NB4 (cell line): ENCODE measurements around the gene RTKN2.
"Not testable (repeated sequence)": the region's sequence is repeated elsewhere in the genome, so short reads cannot be mapped to it uniquely, and the experiment has no call there.

Experiments used
- CTCF ChIP-seq: IDR thresholded peaks from one replicate; pipeline ENCODE4 v1.5.1; 2012; ENCODE audit warnings: low read depth, low read length
- MAX ChIP-seq: IDR thresholded peaks from 2 replicates; pipeline ENCODE4 v1.6.1; 2011; ENCODE audit warnings: low read depth, low read length
- MYC ChIP-seq: IDR thresholded peaks from 2 replicates; pipeline ENCODE4 v1.6.1; 2011; ENCODE audit warnings: low read depth, low read length
- POLR2A ChIP-seq: IDR thresholded peaks from 2 replicates; pipeline ENCODE4 v1.6.1; 2011; ENCODE audit warnings: mild to moderate bottlenecking; ENCODE audit not compliant: insufficient read length; ENCODE audit errors: extremely low read depth

GRCh38 chr10:62242965-62243646 is 25.5 kb downstream of the RTKN2 start:
- TF ChIP-seq CTCF, POLR2A: not testable (repeated sequence)
- peak; percentile 50; the same call in 1 of the 2 replicates for TF ChIP-seq MYC
- peak; percentile 55; the same call in 1 of the 2 replicates for TF ChIP-seq MAX
